Tibial nerve (tissue), 4 donors: ENCODE results near the gene MKI67. TPM values are rescaled to one million over a fixed set of nuclear protein-coding genes. Genes with fewer than 3 reads are reported as not detected.

ENCODE experiments used
- DNase-seq, 2 donors: peaks; one replicate each; pipeline ENCODE4 v3.0.0-alpha.2; 2019; ENCODE audit warnings: low spot score in 2 of 2
- H3K27ac ChIP-seq, 4 donors: fragments of 200-600 bp; sonication (generic) in 3 of 4; one replicate each; pipeline ENCODE4 v1.5.1; 2017 to 2019; ENCODE audit warnings: mild to moderate bottlenecking in 1 of 4
- H3K27me3 ChIP-seq, 2 donors: fragments of 200-600 bp; sonication (generic) in 1 of 2; one replicate each; pipeline versions ENCODE4 v1.5.1 to v1.6.0; 2017 to 2019
- H3K36me3 ChIP-seq, 3 donors: fragments of 200-600 bp; sonication (generic); one replicate each; pipeline ENCODE4 v1.5.1; 2018 to 2019
- H3K4me1 ChIP-seq, 4 donors: fragments of 200-600 bp; sonication (generic) in 3 of 4; one replicate each; pipeline ENCODE4 v1.5.1; 2017 to 2019
- H3K4me3 ChIP-seq, 4 donors: fragments of 200-600 bp; sonication (generic) in 3 of 4; one replicate each; pipeline ENCODE4 v1.5.1; 2017 to 2019; ENCODE audit warnings: mild to moderate bottlenecking in 1 of 4, moderate library complexity in 1 of 4
- H3K9me3 ChIP-seq, 4 donors: fragments of 200-600 bp; sonication (generic) in 3 of 4; one replicate each; pipeline ENCODE4 v1.5.1; 2017 to 2019
- EP300 ChIP-seq, 2 donors: sonication (generic); formaldehyde crosslinking; IDR thresholded peaks; one replicate each; pipeline ENCODE4 v1.6.1; 2017; ENCODE audit warnings: antibody characterized with exemption in 2 of 2, mild to moderate bottlenecking in 1 of 2
- POLR2A ChIP-seq, 2 donors: fragments of 450-650 bp; IDR thresholded peaks; one replicate each; pipeline ENCODE4 v1.6.1; 2017; ENCODE audit warnings: antibody characterized with exemption in 2 of 2, mild to moderate bottlenecking in 2 of 2, moderate library complexity in 2 of 2
- WGBS, 2 donors: methylation state at CpG; one replicate each; pipeline ENCODE4 v1.1.5; 2018; 5-methylcytosine and 5-hydroxymethylcytosine counted together
- total RNA-seq, 4 donors: library from RNA; depleted of rRNA; stranded (reverse); fragments of >200 nt; gene quantifications; one replicate each; pipeline ENCODE4 v1.1.0, GENCODE V29; 2016
- TF ChIP-seq, protein P1 (sequence below), 5 experiments: fragments of 200-600 bp in 3 of 5; fragments of 450-650 bp in 2 of 5; sonication (generic) in 3 of 5; IDR thresholded peaks; one replicate each; pipeline ENCODE4 v1.5.1; 2016 to 2019; ENCODE audit warnings: antibody characterized with exemption in 5 of 5, mild to moderate bottlenecking in 3 of 5, moderate library complexity in 2 of 5

Gene MKI67
- total RNA-seq, 4 donors from 2014 or later = under 0.01 to 6.9 (median 3.4) TPM

DNA sequence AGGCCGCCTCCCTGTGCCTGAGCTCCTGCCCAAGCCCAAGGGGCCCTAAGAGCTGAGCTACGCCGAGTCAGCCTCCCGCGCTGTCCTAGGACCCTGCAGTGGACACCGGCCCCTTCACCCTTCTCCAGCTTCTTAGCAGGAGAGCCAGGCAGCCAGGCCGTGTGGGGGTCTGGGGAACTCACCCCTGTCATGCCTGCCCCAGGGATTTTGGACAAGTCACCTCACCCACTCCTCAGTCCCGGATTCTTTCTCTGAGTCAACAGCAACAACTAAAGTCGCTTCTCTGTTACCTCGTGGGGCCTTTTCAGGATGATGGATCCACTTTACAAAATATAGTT is 79.3 kb downstream of the MKI67 start:
- no peak for DNase-seq
- H3K4me3 ChIP-seq = peak overlapping the region in 1 of 4 donors; percentile 20
- H3K36me3 ChIP-seq = peaks cover 0 to 17% (median 0%) of the 10 kb centered on the region in 3 donors
- H3K9me3 ChIP-seq = no peaks in the 10 kb centered on the region
- TF ChIP-seq, protein P1, sequence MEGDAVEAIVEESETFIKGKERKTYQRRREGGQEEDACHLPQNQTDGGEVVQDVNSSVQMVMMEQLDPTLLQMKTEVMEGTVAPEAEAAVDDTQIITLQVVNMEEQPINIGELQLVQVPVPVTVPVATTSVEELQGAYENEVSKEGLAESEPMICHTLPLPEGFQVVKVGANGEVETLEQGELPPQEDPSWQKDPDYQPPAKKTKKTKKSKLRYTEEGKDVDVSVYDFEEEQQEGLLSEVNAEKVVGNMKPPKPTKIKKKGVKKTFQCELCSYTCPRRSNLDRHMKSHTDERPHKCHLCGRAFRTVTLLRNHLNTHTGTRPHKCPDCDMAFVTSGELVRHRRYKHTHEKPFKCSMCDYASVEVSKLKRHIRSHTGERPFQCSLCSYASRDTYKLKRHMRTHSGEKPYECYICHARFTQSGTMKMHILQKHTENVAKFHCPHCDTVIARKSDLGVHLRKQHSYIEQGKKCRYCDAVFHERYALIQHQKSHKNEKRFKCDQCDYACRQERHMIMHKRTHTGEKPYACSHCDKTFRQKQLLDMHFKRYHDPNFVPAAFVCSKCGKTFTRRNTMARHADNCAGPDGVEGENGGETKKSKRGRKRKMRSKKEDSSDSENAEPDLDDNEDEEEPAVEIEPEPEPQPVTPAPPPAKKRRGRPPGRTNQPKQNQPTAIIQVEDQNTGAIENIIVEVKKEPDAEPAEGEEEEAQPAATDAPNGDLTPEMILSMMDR (IDR thresholded peaks at IDR 0.05) = no peak
- TF ChIP-seq EP300 (IDR thresholded peaks at IDR 0.05) (no peak), POLR2A (IDR thresholded peaks at IDR 0.05) (no peak)
- H3K4me1 ChIP-seq = peaks cover 0 to 25% (median 10%) of the 10 kb centered on the region in 4 donors
- WGBS, 2 donors = 86 to 87% methylated on average over 7 to 10 of the region's 10 CpGs
- H3K27me3 ChIP-seq = no peaks in the 10 kb centered on the region
- H3K27ac ChIP-seq = peak overlapping the region in 3 of 4 donors; percentile 54 to 86 (median 76)

Other genes starting within 250 kb of the MKI67 start
- not detected for gene CLRN3, start 233.5 kb downstream of the MKI67 start, total RNA-seq
- gene PTPRE, start 219.3 kb downstream of the MKI67 start, total RNA-seq = 10 to 100 TPM; 19.0 to 38.1 (median 25.8) TPM